C4-2B (cell line): ENCODE results near the gene ELMO1.

Source experiments
- H3K27ac ChIP-seq: fragments of 450-650 bp; 2 replicates; pipeline ENCODE4 v1.5.1; 2017
- CTCF ChIP-seq: fragments of 450-650 bp; conservative IDR thresholded peaks from 2 replicates; pipeline ENCODE4 v1.5.1; 2017; ENCODE audit warnings: mild to moderate bottlenecking
- ZFX ChIP-seq: fragments of 450-650 bp; IDR thresholded peaks from 2 replicates; pipeline ENCODE4 v1.6.1; 2017

The ELMO1 gene

DNA sequence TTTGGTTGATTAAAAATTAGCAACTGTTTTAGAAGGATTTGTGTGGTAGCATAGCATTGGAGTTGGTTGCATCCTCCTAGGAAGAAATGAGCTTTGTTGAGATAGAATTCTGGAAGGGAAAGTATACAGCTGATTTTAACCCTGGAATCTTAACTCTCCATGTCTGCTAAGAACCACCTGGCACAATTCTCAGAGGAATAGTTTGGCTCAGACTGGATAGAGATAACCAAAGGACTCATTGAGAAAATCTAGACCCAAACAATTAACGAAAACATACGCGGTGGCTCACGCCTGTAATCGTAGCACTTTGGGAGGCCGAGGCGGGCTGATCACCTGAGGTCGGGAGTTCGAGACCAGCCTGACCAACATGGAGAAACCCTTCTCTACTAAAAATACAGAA is 625.3 kb downstream of the ELMO1 start:
- no peak overlapping the region for H3K27ac ChIP-seq
- TF ChIP-seq CTCF: no peak

DNA sequence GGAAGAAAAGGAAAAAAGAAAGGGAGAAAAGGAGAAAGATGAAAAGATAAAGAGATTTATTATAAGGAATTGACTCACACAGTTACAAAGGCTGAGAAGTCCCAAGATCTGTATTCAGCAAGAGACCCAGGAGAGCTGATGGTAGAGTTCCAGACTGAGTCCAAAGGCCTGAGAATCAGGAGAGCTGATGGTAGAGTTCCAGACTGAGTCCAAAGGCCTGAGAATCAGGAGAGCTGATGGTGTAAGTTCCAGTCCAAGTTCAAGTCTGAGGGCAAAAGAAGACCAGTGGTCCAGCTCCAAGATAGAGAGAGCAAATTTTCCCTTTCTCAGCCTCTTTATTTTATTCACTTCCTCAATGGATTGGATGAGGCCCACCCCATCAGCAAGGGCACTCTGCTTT is 627.0 kb downstream of the ELMO1 start:
- no peak overlapping the region for H3K27ac ChIP-seq
- TF ChIP-seq ZFX (no peak), CTCF (no peak)

DNA sequence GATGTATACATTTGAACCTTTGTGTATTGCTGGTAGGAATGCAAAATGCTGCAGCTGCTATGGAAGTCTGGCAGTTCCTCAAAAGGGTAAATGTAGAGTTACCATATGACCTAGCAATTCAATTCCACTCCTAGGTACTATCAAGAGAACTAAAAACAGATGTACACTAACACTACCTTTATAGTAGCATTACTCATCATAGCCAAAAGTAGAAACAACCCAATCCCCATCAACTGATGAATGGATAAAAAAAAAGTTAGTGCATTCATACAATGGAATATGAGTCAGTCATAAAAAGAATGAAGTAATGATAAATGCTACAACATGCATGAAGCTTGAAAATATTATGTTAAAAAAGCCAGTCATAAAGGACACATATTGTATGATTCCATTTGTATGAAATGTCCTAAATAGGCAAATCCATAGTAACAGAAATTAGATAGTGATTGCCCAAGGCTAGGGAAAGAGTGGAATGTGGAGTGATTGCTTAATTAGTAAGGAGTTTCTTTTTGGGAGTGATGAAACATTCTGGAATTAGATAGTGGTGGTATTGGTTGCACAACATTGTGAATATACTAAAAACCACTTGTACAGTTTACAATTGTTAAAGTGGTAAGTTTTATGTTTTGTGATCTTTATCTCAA is 628.0 kb downstream of the ELMO1 start:
- TF ChIP-seq ZFX (no peak), CTCF (no peak)
- H3K27ac ChIP-seq: no peak overlapping the region

- no peak for TF ChIP-seq CTCF
- no peak for TF ChIP-seq ZFX
- H3K27ac ChIP-seq: no peak overlapping the region
Observed at GRCh38 chr7:36819639-36820038, 629.0 kb downstream of the ELMO1 start.

DNA sequence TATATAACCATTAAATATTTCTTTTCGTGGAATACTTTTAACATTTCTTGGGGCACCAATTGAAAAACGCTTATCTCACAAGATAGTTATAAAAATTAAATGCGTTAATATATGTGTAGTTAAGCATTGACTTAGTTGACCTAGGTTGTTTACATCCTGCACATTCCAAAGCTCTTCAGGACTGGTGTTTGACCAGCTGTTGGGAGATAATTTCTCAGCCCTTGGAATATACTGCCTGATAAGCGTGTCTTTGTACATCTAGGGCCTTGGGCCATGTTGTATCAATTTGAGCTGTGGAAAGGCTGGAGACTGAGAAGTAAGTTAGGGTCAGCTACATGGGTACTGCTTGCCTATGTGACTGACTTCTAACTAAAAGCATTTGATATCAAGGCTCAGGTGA is 634.4 kb downstream of the ELMO1 start:
- TF ChIP-seq CTCF (no peak), ZFX (no peak)
- H3K27ac ChIP-seq: no peak overlapping the region

DNA sequence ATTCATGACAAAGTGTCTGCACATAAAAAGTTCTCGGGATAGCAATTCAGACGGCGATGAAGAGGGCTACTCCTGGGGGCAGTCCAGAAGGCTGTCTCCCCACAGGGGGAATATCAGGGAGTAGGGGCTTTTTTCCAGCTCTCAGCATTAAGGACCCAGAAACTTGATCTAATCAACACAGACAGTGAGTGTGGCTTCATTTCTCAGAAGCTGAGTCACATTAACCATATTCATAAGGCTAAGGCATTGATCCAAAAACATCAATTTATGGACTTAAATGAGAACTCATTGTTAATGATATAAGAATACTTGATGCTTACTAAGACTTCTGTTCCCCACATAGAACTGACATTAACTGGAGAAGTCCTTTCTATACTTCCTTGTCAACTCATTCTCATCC is 636.9 kb downstream of the ELMO1 start:
- no peak overlapping the region for H3K27ac ChIP-seq
- TF ChIP-seq ZFX (no peak), CTCF (no peak)

DNA sequence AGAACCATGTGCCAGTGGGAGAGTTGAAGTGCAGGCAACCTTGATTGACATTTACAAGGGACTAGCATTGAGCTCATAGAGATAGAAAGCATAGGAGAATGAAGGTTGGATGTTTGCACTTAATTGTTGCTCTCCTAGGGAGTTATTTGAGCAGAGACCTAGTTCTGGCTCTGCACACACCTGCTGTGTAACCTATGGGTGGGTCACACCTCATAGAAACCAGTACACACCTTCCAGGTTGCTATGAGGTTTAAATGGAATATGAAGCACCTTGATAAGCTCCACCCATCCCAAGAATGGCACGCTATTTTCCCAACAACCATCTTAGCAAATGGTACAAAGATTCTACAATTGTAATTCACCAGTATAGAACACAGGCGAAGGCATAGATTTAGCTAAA is 638.2 kb downstream of the ELMO1 start:
- TF ChIP-seq ZFX: no peak
- no peak for TF ChIP-seq CTCF
- H3K27ac ChIP-seq: no peak overlapping the region
